NCI-H2227 (cell line): ENCODE measurements around the gene DHRS12.
"Not testable (repeated sequence)": the region's sequence is repeated elsewhere in the genome, so short reads cannot be mapped to it uniquely, and the experiment has no call there.

Experiments
- DNase-seq: peaks from one replicate; lab custom pipeline; 2025; ENCODE audit not compliant: unreplicated experiment; lab: John Stamatoyannopoulos, UW

The DHRS12 gene

DNA sequence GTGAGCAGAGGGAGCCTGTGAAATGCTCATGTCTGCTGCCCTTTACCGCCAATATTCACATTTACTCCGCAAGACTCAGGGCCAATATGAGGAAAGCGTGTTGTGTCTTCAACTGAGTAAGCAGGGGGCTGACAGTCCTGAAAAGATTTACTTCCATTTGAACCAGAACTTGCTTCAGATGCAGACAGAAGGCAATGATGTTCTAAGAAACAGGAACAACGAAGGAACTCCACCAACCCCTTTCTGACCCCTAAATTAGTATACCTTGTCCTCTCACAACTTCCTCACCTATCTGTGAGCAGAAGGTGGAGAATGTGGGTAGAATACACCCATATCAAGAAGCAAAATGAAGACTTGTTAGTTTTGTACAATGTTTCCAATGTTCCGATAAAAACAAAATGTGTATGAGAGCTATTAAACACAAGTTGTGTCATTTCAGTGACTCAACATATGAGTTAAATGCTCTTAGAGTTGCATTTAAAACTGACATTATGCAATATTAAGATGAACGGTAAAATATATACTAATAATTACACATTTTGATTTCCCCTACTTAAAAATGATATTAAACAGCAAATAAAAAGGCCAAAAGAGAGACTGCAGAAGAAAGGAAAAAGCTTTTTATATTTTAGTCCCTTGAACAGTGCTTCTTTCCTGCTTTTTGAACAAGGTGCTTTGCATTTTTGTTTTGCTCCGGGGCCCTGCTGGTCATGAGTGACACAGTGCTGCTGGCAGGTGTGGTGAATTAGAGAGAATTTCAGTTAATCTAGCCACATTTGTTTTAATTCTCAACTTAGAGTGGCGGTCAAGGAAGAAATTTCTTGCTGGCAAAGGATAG lies 25.0 kb upstream of the DHRS12 start:
- DNase-seq: no peak

DNA sequence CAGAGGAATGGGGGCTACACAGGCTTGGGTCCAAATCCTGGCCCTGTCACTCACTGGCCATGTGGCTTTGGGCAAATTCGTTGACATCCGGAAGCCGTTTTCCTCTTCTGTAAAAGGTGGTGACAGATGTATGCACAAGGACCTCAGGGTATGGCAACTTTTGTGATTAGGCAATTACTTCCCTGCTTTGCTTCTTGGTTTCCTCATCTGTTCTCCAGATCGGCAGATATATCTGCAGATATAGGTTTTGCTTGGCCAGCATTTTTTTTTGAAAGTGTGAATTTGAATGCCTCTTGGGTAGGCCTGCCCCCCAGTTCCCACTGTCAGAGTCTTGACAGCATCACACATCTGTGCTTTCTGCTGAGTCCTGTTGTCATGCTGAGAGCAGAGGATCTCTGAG lies 23.3 kb upstream of the DHRS12 start:
- DNase-seq: no peak

GRCh38 chr13:51826606-51827005 lies 22.6 kb upstream of the DHRS12 start:
- no peak for DNase-seq

DNA sequence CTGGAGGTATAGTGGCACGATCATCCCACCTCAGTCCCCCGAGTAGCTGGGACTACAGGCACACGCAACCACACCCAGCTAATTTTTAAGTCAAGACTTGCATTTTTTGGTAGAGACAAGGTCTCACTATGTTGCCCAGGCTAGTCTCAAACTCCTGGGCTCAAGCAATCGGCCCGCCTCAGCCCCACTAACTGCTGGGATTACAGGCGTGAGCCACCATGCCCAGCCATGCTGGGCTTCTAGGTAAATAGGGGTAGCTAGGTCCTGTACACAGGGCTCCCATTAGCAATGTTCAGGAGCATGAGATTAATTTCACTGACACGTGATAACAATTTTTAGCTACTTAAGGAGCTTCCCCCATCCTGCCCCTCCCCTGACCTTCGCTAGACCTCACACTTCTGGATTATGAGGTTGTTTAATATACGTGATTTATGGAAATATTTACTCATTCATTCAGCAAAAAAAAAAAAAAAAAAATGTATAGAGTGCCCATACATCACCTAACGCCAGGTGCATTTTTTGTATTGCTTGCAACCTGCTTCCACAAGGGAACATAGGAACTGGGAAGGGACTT lies 21.8 kb upstream of the DHRS12 start:
- DNase-seq: no peak

- no peak for DNase-seq
Measured at GRCh38 chr13:51825165-51825592, 21.2 kb upstream of the DHRS12 start.

GRCh38 chr13:51824712-51825111 lies 20.7 kb upstream of the DHRS12 start:
- not testable (repeated sequence) for DNase-seq

- no peak for DNase-seq
Measured at GRCh38 chr13:51823863-51824262, 19.9 kb upstream of the DHRS12 start.

GRCh38 chr13:51823359-51823758 lies 19.4 kb upstream of the DHRS12 start:
- no peak for DNase-seq

DNA sequence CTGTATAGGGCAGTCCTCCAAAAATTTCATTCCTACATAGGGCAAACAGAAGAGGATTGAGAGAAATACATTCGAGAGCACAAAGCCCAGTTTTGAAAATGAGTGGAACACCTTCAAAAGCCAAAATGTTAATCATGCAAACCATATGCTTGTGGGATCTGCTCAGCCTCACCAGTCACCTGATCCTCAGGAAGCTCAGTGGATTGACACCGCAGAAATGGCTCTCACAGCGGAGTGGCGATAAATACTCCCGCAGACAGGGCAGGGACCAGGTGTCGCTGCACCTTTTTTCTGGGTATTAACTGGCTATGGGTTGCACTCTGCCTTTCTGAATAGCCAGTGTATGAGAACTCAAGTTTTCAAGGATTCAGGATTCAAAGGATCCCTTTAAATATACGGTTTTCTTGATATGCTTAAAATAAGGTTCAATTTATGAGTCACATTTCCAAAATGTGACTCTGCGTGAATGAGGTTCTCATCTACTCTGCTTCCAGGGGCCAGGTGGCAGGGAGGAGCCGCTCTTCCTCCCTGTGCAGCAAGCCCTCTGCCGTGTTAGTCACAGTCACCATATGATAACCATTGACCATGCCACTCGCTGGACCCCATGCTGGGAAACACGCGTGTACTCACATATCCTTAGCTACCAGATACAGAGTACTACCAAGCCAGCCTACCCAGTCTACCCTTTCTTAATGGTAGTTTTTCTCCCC lies 18.3 kb upstream of the DHRS12 start:
- no peak for DNase-seq

GRCh38 chr13:51821606-51822005 lies 17.6 kb upstream of the DHRS12 start:
- DNase-seq: no peak

DNA sequence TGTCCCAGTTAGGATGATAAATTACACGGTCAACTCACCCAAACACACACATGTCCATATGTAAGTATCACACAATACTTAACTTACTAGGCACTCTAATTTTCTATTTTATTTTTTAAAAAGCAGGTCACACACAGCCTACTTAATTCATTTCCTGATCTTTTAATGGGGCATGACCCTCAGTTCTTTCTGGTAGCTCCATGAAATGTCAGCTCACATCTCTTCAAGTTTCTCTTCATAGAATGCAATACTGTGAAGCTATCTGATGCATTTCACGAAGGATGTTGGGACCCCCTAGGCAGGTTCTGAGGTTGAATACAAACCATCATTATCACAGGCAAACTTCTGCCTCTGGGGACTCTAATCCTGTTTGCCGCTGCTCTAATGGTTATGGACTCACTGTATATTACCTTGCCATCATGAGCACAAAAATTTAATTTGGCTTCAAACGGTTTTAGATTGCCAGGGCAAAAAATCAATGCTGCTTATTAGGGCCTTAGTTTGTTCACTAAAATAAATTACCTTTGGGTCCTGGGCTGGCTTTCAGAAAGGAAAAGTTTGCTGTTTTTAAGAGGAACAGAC lies 16.1 kb upstream of the DHRS12 start:
- DNase-seq: no peak

- no peak for DNase-seq
Measured at GRCh38 chr13:51819544-51819943, 15.6 kb upstream of the DHRS12 start.

DNA sequence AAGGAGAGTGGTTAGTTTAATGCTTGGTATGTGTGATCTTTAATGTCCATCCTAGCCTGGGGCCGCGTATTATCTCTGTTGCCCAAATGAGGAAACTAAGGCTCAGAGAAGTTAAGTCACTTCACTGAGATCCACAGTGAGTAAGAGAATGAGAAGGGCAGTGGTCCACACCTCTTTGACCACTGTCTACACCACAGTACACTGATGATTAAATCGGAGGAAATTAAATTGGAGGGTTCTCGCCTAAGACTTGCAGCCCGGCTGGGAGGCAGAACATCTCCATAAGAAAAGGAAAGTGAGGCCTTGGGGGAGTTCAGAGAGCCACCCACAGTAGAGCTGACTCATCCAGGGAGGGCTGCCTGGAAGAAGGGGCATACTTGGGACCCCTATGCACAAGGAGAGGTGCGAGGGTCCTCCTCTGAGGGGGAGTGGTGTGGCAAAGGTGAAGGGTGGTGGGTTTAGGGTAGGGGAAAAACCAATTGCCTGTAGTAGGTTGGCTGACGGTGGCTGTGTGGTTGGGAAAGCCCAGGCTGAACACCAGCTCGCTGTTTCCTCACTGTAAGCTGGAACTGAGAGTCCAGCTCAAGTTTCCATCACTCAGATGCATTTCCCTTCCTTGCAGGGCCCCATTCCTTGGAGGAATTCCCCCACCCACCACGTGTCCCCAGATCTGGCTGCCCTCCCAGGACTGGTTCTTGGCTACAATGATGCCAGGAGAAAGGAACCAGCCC lies 15.0 kb upstream of the DHRS12 start:
- no peak for DNase-seq

GRCh38 chr13:51818276-51818675 lies 14.3 kb upstream of the DHRS12 start:
- DNase-seq: no peak

DNA sequence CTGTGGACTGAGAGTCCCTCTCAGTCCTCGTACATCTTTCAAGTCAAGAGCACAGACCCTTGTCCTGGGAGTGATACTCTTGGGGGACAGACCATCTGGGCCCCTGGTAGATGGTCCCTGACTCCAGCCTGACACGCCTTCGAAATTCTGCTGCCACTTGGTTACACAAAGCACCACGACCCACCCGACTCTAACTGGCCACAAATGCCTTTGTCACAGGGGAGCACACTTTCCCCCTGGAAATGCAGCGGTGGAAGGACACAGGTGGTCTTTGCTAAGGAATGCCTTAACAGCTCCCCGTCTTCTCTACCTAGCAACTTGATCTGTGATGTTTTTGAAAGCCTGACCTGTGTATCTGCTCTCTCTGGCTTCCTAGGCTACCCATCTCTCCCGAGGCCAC lies 13.8 kb upstream of the DHRS12 start:
- DNase-seq: no peak

DNA sequence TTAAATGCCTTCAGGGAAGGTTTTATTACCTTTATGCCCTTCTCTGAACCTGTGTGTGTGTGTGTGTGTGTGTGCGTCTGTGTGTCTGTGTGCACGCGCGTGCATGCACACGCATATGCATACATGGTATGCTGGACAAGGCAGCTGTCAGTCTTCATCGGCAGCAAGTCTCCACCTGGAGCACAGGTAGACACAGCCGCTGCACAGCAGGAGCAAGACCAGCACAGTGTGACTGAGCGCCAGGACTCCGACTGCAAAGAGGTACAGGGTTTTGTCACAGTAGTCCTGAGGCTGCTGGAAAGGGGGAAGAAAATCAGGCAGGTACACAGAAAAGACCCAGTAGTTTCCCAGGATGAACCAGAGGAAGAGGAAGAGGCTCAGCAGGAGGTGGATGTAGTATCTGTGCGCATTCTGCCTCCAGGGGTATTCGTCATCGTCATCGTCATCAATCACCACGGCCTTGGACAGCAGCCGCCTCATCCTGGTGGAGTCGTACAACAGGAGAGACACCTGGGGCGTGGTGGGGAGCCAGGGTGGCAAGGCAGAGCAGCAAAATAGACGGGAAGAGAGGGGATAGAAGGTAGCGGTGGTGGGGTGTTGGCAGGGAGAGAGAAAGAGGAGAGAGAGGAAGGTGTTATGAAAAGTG lies 12.8 kb upstream of the DHRS12 start:
- DNase-seq: no peak

DNA sequence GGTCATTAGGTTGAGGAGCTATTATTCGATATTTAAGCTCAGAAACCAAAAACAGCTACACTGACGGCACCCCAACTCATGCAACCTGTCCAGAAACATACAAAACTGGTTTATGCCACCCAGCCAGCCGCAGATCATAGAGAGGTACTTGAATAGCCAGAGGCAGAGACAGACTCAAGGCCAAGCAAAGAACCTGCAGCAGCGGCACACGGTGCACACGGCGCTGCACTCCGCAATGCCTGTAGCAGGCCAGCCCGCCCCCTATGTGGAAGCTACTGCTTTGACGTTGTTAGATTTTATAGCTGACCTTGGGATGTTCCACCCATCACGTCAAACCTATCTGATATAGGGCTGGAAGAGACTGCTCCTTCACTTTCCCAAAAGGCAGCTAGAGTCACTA lies 11.9 kb upstream of the DHRS12 start:
- DNase-seq: peak; percentile 30

DNA sequence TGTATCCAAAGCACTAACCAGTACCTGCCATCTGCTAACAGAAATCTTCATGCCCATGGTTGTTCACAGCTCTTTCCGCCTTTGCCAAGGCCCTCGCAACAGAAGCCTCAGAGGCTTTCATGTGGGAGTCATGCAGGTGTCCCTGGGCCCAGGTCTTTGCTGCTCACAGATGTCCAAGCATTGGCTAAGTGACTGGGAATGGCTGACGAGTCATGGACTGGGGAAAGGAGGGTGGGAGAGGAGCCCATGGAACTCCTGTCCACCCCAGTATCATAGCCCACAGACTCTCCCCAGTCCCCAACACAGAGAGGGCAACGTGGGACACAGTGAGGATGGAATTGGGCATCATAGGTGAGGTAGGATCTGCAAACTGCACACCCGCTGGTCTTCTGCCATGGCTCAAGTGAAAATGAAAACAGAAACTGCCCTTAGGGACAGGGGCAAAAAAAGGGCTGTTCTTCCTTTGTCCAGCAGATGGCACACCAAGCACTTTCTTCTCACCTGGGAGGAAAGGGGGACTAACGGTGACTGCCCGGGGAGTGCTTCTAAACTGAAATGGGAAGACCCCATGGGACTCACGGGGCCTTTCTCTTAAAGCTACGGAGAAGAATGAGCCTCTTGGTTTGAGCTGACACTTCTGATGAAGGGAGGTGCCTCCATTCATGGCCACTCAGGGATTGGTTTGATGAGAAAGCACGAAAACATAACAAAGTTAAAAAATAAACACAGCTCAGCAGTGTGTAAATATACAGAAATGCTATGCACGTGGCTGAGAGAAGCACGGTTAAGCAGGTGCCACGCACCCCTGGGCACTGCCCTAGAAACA lies 11.1 kb upstream of the DHRS12 start:
- DNase-seq: peak; percentile 62

DNA sequence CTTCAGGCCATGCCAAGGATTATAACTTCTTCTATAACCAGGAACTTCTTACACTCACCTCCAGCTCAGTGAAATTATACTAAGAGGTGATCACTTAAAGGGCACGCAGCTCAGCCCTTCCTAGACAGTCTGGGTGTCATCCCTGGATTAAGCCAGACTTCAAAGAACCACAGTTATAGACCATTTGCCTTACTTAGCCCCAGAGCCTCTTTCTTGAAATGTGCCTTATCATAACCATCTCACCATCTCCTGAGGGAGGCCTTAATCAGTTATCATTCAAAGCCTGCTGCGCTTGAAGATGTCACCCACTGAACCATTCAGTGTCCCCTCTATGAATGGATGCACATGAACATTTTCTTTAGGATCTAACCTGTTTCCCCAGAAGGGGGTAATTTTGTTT lies 10.1 kb upstream of the DHRS12 start:
- no peak for DNase-seq
